ENCODE data around the gene MPPED1. TPM values are rescaled to one million over a fixed set of nuclear protein-coding genes. Genes with fewer than 3 reads are reported as not detected.

Gene MPPED1
- total and polyA plus RNA-seq, 5 donors: 0.05 to 0.38 TPM; not detected in 3

- ATAC-seq (no peak), DNase-seq (no peak)
- H3K9me3 ChIP-seq (ENCODE audit: control insufficient read depth, low read length): no peaks in the 10 kb centered on the region
- H3K4me1 ChIP-seq (ENCODE audit: control insufficient read depth, insufficient read depth, low read length): no peaks in the 10 kb centered on the region
- no peak overlapping the region for H3K27ac ChIP-seq (ENCODE audit: low read length)
- H3K4me3 ChIP-seq (ENCODE audit: low read length): no peak overlapping the region
- 89% methylated on average over 17 of the region's 17 CpGs for WGBS
- intact Hi-C loops (cut with DNase I): no loop called here
- H3K27me3 ChIP-seq (ENCODE audit: control insufficient read depth, insufficient read depth): no peaks in the 10 kb centered on the region
These were observed 143.0 kb downstream of the MPPED1 start for GRCh38 chr22:43554694-43555365.

- no peak for ATAC-seq
- 78% methylated on average over 11 of the region's 11 CpGs for WGBS
These were observed 144.0 kb downstream of the MPPED1 start for GRCh38 chr22:43555561-43556515.

More at GRCh38 chr22:43555561-43556515, 144.0 kb downstream of the MPPED1 start:
- no peaks in the 10 kb centered on the region for H3K4me1 ChIP-seq (ENCODE audit: control insufficient read depth, insufficient read depth, low read length)
- H3K27me3 ChIP-seq (ENCODE audit: control insufficient read depth, insufficient read depth): no peaks in the 10 kb centered on the region
- DNase-seq: no peak
- H3K9me3 ChIP-seq (ENCODE audit: control insufficient read depth, low read length): no peaks in the 10 kb centered on the region
- no peak overlapping the region for H3K4me3 ChIP-seq (ENCODE audit: low read length)
- H3K27ac ChIP-seq (ENCODE audit: low read length): no peak overlapping the region
- intact Hi-C loops (cut with DNase I): no loop called here

Other genes starting within 250 kb of the MPPED1 start
- gene TTLL12, start 224.9 kb upstream of the MPPED1 start, total RNA-seq: 10 to 100 TPM in 3 of 4 donors, 1 to 10 TPM in 1; 6.9 to 11.0 (median 10.5) TPM
- 7.8 TPM for gene TTLL12, start 224.9 kb upstream of the MPPED1 start, polyA plus RNA-seq
- gene SCUBE1, start 68.6 kb upstream of the MPPED1 start, total RNA-seq: 1 to 10 TPM in 1 of 4 donors, under 1 TPM in 2, not detected in 1; 0.03 to 1.3 (median 0.31) TPM
- gene SCUBE1, start 68.6 kb upstream of the MPPED1 start, polyA plus RNA-seq: 0.34 TPM